Stimulated activated CD8-positive, alpha-beta memory T cell treated with anti-CD3 and anti-CD28 coated beads, Interleukin-7, amount 100 ng/mL, for 4 hours (primary cell): ENCODE measurements around the gene TMEM269.

ENCODE experiments used
- DNase-seq, 2 donors: peaks; one replicate each; pipeline ENCODE4 v3.0.0-alpha.2; 2020; ENCODE audit warnings: low read depth in 2 of 2

Gene TMEM269

DNA sequence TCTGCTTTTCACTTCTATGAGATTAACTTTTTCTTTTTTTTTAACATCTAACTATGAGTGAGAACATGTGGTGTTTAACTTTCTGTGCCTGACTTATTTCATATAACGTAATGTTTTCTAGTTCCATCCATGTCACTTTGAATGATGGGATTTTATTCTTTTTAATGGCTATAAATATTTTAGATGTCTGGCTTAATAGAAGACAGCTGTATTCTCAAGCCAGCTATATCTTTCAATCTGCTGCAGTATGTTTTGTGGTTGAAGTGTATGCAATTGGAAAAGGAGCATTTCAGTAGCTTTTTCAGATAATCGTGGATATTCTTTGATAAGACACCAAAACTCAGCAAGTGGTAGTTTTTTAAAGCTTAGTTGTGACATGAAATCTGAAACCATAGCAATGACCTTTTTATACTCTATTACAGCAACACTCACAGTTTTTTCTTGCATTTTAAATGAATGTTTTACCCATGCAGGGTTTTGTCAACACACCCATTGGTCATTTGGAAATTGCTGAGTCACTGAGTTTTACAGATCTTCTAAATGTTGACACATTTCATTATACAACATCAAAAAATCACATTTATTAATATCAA, 38.1 kb downstream of the TMEM269 start:
- DNase-seq, result no peak

DNA sequence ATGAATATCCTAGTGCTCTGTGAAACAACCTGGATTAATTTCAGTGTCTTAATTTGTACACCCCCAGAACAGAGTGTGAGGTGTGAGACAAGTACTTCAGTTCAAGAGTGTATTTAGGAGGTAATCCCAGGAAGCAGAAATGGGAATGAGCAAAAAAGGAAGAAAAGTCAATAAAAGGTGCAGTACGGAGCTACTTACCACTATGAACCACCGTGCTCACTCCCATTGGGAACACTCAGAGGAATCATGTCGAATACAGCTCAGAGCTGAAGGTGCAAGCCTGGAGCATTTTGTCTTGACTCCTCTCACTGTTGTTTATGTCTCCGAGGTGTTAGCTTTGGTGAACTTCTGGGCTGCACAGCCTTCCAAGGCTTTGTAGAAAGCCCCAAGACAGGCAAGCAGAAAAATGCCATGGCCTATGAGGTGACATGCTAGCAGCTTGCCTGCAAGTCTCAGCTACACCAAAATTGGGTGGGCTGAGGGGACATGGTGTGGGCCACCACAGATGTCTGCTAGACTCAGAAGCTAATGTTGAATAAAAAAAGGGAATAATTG, 39.8 kb downstream of the TMEM269 start:
- no peak for DNase-seq

DNA sequence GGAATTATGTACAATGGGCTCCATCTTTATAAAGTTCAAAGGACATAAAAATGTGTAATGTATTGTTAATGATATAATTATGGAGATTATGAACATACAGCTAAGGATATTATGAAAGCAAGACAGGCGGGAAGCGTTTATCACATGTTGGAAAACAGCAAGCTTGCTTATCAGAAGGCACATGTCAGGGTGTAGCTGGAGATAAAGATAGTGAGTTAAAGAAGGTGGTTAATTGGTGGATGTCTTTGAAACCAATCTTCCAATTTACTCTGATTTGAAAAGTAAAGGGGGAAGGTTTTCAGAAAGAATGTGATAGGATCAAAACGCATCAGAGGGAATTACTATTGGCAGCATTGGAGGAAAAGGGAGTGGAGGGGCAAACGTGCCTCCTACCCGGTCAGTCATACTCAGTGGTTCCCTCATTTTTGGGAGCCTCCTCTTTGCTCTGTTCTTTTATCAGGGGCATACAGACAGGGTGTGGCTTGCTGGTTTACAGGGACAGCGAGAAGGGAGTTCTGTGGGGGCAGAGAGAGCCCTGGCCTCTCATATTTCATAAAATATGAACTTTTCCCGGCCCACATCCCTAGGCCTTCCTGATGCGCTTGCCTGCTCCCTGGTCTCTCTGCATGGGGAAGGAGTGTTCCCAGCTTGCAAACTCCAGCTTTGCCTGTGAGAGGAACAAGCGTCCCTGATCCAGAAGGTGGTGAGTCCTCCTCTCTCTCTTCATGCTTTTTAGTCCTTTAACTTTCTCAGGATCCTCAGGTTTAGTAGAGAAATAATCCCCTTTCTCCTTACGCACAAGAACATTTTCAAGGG, 40.5 kb downstream of the TMEM269 start:
- DNase-seq, result no peak

DNA sequence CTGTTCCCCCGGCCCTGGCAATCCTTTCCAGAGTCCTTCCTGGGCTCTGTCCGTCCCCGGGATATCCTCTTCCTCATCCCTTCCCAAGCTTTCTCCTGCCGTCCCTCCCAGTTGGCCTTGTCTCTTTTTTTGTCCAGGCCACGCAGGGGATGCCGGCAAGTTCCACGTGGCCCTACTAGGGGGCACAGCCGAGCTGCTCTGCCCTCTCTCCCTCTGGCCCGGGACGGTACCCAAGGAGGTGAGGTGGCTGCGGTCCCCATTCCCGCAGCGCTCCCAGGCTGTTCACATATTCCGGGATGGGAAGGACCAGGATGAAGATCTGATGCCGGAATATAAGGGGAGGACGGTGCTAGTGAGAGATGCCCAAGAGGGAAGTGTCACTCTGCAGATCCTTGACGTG, 45.8 kb downstream of the TMEM269 start:
- DNase-seq, result no peak

DNA sequence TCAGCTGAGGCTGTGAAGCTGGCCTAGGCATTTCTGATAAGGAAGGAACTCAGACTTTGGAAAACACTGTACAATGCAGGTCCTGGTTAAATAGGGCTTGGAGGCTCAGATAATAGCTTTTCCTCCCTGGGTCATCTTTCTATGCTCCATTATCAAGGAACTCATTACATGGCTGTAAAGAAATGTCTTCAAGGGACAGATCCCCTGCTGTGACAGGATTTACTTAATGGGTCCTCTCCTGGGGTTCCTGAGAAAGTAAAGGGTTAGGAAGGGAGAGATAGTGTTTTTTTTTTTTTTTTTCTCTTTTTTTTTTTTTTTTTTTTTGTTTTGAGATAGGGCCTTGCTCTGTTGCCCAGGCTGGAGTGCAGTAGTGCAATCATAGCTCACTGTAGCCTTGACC, 46.5 kb downstream of the TMEM269 start:
- no peak for DNase-seq

DNA sequence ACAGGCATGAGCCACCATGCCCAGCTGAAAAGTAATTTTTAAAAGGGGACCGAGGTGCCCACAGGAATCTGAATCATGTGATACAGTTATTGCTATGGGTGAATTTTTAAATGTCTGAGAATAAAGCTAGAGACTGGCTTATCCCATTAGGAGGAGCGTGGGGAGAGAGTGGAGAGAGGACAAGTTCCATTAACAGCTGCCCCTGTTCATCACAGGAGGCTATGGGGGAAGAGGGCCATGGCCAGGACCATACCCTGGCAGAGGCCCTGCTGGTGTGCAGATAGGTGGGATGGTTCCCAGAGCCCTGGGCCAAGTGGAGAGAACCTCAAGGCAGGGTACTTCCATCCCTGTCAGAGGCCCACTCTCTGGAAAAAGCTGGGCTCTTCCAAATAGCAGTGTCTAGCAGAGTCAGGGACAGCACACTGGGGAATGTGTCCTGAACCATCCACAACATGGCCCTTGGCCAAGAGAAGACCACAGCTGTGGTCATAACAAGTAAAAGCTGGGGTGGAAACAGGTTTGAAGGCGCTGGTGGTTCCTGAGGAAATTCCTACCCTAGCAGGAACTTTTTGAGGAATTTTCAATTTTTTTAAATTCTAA, 48.0 kb downstream of the TMEM269 start:
- no peak for DNase-seq

DNA sequence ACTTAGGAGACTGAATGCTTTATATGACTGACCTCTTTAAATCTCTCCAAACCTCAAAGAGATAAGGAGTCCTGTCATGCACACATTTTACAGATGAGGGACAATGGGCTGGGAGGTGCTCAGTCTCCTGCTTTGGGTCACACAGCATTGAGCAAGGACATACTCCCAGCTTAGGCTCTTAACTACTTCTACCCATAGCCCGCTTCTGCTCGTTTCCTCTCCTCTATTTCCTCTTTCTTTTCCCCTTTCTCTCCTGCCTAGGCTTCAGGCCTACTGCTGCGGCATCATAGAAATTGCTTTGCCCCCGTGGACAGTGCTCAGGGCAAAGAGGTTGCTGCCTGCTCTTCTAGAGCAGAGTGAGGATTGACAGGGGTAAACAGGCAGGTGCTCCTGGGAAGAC, 49.2 kb downstream of the TMEM269 start:
- no peak for DNase-seq

DNA sequence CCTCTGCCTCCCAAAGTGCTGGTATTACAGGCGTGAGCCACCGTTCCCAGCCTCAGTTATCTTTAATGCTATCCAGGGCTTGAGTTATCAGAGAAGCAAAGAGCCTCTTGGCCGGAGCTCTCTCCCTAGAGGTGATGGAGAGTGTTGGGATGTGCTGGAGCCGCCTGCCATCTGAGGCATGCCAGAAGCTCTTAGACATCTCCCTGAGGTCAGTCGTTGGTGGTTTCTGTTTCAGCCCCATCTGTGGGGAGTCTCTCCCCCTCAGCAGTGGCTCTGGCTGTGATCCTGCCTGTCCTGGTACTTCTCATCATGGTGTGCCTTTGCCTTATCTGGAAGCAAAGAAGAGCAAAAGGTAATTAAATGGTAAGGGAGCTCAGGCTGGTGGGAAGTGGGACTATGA, 50.0 kb downstream of the TMEM269 start:
- no peak for DNase-seq

DNA sequence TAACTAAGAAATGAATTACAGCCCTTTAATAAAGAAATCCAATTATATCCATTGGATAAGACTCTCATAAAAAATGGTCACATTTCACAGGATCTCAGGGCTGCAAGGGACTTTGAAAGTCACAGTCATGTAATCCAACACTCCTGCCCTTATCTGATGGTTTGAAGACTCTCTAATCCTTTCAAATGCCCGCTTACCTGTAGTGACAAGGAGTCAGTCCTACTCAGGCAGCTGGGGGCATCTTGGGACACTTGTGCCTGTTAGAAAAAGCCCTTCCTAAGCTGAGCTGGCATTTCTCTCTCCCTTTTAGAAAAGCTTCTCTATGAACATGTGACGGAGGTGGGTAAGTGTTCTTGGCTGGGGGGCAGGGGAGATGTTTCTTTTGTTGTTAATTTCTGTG, 50.6 kb downstream of the TMEM269 start:
- no peak for DNase-seq

DNA sequence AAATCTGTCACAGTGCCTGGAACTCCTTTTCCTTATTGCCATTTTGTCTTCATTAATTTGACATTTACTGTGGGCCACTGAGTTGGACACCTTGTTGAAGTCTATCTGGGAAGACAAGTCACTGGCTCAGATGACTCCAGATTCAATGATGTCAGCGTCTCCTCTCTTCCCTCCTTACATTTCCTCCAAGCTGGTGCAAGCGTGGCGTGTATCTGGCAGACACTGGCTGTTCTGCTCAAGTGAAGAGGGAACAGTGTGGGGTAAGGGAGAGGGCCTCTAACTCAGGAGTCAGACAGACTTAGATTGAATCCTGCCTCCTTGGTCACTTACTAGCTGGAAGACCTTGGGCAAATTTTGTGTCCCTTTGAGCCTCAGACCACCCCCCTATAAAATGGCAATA, 52.9 kb downstream of the TMEM269 start:
- no peak for DNase-seq

DNA sequence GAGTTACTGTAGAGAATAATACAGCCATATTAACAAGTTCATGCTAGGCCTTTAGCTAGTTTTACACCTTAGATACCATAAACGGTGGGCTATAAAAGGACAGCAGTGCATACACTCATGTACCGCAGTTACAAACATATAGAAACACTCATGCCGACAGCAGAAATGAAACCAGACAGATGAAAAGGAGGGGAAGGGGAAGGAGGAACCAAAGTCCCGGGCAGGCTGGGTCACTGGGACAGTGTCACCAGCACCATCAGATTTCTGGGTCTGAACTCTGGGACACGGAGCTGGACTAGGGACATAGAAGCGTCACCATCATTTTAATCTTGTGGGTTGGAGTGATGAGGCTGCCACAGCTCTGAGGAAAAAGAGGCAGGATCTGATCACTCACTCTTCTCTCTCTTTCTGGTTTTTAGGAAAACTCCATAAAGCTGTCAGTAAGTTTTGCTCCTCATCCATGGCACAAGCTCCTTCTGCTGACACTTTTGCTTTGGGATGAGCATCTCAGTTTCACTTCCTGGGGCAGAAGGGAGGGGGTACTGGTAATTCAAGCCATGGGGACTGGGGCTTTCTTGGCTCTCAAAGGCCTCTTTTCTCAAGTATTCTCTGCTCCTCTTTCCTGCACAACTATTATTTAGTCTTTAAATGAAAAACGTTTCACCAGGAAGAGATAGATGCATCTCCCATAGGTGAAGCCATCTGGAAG, 53.8 kb downstream of the TMEM269 start:
- DNase-seq, result no peak

DNA sequence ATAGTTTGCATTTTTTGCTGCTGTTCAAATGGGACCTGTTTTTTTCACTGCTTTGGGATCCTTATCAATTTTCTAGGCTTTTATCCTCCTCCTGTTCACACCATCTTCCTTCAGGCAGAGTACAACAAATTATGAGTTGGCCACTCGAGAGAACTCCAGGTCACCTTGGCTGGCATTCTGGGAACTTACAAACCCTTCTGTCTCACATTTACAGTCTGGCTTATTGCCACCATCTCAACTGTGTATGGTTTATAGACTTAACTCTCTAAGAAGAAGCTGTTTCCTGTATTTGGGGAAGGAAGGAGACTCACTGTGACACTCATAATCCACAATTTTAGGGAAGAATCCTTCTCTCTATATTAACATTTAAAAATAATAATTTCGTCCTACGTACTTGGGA, 56.2 kb downstream of the TMEM269 start:
- no peak for DNase-seq

DNA sequence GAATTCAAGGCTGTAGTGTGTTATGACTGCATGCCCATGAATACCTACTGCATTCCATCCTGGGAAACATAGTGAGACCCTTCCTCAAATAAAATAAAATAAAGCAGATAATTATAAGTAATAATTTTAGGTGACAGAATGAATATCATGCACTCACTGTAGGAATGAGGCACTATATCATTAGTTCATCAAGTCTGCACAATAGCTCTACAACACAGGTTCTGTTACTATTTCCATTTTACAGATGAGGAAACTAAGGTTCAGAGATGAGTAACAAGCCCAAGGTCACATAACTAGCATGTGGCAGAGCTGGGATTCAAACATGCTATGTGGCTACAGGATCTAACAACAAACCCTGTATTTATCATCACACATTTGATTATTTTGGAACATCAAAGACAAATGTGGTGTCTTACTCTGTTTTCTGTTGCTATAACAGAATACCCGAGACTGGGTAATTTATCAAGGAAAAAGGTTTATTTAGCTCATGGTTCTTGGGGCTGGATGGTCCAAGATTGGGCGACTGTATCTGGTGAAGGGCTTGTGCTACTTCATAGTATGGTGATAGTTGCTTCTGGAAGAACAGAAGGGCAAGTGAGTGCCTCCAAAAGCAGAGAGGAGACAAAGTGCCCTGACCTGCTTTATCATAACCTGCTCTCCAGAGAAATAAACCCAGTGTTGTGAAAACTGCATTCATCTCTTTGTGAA, 56.8 kb downstream of the TMEM269 start:
- DNase-seq, result no peak

DNA sequence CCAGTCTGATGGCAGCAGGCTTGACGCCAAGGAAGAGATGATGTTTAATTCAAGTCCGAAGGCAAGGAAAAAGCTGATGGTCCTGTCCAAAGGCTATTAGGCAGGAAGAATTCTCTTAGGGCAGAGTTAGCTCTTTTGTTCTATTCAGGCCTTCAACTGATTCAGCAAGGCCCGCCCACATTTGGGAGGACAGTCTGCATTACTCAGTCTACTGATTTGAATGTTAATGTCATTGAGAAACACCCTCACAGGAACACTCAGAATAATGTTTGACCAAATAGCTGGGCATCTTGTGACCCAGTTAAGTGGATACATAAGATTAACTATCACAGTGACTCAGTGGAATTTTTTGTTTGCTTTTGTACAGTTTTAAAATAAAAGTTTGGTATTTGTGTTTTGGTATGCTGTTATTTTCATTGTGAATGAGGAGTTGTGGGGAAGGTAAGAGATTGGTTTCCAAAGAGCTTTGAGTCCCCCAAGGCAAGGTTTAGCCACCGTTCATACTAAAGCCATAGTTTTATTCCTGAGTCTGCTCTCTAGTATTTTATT, 59.9 kb downstream of the TMEM269 start:
- DNase-seq, result no peak

DNA sequence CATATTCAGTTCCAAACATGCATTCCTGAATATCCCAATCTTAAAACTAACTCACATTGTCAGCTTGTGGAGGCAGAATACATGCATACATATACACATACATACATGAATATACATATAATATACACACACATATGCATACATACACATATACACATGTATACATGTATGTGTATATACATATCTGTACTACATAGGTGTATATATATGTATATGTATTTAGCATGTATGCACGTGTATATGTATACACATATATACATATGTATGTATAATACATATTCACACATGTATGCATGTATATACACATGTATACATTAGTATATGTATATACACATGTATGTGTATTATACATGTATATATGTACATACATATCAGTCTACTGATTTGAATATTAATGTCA, 60.4 kb downstream of the TMEM269 start:
- DNase-seq, result no peak

DNA sequence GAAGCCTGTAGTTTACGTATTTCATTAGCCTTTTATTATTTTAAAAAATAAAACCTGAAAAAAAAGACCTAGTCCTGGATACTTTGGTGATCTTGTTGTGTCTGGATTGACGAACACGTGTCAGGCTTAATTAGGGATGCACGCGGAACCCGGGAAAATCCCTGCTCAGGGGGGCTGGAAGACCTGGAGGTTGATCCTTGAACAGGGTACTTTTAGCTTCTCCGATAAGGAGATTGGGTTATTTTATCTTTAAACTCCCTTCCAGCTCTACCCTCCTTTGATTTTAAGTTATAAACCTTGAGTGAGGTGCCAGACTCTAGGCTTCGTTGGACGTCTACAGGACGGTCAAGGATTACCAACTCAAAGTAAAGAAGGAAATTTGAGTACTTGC, 61.1 kb downstream of the TMEM269 start:
- no peak for DNase-seq

DNA sequence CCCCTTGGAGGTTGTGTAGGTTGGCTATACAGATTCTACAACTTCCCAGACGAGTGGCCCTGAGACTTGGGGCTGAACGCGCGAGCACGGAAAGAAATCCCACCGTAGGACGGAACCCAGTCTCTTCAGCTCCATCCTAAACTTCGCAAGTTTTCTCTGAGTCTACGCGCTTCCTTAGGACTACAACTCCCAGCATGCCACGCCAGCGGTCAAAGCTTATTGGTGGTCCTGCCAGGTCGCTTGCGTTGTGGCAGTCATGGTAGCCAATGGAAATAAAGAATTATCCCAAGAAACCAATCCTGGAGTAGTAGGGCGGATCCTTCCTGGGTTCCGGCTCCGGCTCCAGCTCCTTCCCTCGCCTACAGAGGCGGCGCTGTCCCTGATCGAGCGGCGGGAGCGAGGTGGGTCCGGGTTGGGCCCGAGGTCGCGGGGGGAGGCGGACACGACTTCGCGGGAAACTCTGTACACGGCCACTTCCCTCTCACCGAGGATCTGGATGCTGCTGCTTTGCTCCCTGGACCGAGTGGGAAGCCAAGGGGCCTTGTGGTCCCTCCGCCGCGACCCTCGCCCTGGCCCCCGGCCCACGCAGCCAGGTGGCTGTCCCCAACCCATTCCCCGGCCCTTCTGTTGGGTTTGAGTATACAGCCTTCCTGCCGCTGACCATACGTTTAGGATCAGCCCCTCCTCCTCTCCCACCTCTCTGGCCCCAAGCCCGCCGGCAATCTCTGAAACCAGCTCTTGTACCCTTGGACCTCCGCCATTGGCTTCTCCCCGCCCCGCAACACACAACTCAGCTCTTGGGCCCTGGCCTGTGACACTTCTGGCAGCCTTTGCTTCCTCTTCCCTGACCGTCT, 61.7 kb downstream of the TMEM269 start, which contains the start of gene ZNF691:
ZNF691 (plus strand) TSS at position 357 of the 854 bp plus-strand sequence. CDS start 3,046 bp downstream, outside the sequence.
- peak; percentile 81 to 82 for DNase-seq

DNA sequence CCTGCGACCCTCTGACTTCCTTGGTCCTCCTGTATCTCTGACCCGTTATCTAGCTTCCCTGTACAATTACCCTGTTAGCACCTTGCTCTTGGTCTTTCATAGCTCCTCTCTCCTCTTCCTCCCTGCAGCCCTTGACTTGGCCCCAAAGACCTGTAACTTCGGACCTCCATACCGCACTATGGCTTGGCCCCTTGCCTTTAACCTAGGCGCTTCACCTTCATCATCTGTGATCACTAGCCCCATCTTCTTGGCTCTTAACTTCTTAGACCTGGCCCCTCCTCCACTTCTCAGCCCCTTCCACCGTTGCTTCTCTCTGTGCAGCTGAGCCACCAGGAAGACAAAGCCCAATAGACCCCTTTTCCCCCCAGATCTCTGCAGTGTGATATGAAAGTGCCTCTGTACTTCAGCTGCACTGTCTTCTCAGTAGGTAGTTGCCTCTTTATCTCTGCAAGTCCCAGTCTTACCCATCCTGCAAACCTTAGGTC, 62.4 kb downstream of the TMEM269 start:
- DNase-seq, result no peak

DNA sequence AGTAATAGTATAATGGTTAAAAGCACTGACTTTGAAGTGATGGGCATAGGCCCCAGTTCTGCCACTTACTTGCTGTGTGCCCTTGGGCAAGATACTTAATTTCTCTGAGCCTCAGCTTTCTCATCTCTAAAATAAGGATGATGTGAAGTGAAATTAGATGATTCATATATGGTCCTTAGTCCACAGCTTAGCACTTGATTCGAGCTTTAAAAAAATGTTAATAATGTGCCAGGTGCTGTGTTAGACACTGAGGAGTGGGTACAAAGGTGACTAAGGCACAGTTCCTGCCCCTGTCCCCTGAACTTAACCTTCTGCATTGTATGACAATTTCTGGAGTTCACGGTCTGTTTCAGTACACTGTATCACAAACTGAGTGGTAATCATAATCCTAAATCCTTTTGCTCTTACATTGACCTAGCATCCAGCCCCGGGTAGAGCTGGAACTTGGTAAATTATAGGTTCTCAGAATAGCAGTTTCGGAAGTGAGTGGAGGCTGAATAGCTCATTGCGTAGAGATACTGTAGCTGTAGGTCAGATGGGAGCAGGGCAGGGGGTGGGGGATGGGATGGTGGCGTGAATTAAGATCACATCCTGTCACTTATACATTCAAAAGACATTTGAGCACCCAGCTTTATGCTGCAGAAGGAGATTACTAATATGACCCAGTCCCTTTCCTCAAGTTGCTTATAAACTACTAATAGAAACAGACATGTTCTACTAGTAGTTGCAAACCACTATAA, 63.1 kb downstream of the TMEM269 start:
- no peak for DNase-seq
